GM18870 (cell line): Measurements from ENCODE around the gene CCDC85A.
"Not testable (repeated sequence)": the region's sequence is repeated elsewhere in the genome, so short reads cannot be mapped to it uniquely, and the experiment has no call there.

ENCODE experiments used
- ATAC-seq: cut with Tn5 transposase; IDR thresholded peaks from one replicate; pipeline ENCODE4 v1.9.1; 2021; ENCODE audit warnings: moderate library complexity; ENCODE audit not compliant: unreplicated experiment

CCDC85A gene

DNA sequence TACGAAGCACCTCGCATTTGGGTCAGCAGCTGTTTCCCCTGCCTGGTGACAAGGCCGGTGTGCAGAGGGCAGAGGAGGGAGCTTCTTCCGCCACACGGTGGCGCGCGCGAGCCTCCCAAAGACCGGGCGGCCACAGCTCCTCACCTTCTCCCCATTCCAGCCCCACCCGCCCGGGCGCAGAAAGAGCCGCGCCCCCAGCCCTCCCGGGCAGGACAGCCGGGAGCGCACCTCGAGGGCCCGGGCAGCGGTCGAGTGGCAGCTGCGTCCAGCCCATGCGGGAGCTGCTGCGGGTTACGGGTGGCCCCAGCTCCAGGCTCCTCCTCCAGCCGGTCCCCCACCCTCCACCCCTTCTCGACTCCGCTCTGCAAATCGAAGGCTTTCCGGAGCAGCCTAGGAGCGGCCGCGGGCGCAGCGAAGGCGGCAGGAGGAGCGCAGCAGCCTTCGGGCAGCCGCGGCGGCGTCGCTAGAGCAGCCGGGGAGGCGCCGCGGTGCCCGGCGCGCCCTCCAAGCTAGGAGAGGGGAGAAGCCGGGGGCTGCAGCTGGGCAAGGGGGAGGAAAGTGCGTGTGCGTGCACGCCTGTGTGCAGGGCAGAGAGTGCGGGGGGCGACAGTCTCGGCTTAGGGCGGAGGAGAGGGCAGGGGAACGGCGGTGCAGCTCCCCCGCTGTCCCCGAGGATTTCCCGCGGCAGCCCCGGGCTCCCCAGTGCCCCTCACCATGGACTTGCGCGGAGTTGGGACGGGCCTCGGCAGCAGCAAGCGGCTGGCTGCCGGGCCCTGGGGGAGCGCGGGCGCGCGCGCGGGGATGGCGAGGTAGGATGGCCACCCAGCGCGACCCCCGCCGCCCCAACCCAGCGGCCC lies at the start of gene CCDC85A:
Gene CCDC85A (plus strand): TSS at position 348 of the 857 bp plus-strand sequence. CDS start 635 bp downstream, outside the sequence.
- ATAC-seq: peak; percentile 79

- no peak for ATAC-seq
Observed at GRCh38 chr2:56134861-56135260, 48.9 kb upstream of the CCDC85A start.

DNA sequence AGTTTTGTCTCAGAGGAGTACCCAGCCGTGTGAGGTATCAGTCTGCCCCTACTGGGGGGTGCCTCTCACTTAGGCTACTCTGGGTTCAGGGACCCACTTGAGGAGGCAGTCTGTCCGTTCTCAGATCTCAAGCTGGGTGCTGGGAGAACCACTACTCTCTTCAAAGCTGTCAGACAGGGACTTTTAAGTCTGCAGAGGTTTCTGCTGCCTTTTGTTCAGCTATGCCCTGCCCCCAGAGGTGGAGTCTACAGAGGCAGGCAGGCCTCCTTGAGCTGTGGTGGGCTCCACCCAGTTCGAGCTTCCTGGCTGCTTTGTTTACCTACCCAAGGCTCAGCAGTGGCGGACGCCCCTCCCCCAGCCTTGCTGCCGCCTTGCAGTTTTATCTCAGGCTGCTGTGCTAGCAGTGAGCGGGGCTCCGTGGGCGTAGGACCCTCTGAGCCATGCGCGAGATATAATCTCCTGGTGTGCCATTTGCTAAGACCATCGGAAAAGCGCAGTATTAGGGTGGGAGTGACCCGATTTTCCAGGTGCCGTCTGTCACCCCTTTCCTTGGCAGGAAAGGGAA lies 41.2 kb upstream of the CCDC85A start:
- ATAC-seq: not testable (repeated sequence)

- no peak for ATAC-seq
Observed at GRCh38 chr2:56147907-56148306, 35.9 kb upstream of the CCDC85A start.

DNA sequence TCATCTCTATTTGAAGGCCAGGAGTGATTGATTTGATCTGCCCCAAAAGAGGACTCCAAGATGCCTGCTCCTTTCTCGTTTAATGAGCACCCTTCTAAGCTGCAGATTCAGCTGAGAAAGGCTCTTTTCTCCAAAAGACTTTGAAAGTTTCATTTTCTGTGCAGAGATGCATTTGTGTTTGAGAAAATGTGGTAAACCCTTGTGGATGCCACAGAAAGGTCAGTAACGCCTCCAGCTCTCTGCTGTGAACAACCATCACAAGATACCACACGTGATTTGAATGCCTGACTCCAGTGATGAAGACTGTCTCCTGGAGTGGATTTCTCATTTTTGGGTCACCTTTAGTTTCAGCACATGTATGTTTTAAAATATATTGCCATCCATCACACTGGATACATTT lies 35.0 kb upstream of the CCDC85A start:
- no peak for ATAC-seq

- no peak for ATAC-seq
Observed at GRCh38 chr2:56151841-56152240, 31.9 kb upstream of the CCDC85A start.

DNA sequence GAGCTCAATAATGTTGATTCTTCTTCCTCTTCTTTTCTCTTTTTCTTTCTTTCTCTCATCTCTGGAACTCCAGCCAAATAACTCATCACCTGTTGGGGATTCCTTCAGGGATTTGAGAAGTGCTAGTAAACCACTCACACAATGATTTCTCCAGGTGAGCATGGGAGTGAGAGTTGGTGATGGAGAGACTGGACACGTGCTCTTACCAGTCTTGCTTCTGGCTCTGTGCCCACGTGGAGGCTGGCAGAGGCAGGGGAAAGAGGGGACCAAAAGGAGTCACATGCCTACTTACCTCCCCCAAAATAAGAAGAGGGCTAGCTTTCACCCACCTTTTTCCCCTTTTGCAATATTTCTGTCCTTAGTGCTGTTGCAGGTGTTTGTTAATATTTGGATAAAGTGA lies 28.6 kb upstream of the CCDC85A start:
- no peak for ATAC-seq

- ATAC-seq: not testable (repeated sequence)
Observed at GRCh38 chr2:56159875-56160274, 23.9 kb upstream of the CCDC85A start.

DNA sequence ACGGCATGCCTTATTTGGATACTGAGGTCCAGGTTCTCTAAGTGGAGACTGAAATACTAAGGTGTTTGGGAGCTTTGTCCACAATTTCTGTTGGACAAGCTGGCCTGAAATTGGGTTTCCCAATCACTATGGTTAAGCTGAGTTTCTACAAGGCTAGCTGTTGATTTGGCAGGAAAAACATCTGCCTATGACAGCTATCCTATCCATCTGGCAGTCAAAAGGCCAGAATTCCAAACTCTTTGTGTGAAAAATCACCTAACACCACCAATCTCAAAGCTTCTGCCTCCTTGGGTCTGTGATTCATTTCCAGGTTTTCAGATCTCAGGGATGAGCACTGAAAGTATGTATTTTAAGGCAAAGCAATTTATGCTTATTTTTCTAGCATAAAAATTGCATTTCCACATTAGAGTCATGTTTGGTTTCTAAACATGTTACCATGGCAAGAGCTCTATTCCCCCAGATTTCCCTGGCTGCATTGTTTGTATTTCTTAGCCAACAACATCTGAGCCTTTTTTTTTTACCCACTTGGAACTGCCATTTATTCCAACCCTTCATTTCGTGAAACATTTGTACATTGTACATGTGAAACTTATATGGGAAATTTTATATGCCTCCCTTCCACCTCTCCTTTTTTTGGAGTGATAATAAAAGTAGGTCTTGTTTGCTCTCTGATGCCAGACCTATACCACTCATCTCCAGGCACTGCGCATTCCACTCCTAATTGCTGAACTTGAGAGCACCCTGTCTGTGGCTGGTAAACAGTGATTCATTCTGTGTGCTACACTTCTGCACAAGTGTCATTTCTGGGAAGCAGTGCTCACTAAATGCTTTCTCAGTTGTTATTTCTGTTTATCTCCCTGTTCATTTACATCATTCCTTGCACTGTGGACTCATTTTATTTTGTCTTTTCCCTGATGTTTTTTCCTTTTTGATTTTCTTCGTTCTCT lies 15.9 kb upstream of the CCDC85A start:
- ATAC-seq: no peak

- ATAC-seq: no peak
Observed at GRCh38 chr2:56169521-56169920, 14.3 kb upstream of the CCDC85A start.

DNA sequence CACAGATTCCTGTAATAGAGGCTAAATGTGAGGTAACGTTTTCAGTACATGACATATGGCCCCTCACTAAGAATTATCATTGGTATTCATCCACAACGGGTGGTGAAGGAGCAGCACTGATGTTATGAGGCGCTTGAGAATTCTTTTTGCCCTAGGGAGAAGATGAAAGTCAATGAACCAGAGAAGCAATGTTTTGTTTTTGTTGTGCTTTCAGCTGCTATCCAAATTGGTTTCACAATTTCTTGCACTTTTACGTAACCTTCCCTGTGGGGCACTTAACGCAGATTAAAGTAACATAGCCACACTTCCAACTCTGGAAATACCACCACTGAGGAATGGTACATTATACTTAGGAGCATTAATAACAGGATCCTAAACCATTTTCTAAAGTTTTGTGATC lies 13.3 kb upstream of the CCDC85A start:
- no peak for ATAC-seq

DNA sequence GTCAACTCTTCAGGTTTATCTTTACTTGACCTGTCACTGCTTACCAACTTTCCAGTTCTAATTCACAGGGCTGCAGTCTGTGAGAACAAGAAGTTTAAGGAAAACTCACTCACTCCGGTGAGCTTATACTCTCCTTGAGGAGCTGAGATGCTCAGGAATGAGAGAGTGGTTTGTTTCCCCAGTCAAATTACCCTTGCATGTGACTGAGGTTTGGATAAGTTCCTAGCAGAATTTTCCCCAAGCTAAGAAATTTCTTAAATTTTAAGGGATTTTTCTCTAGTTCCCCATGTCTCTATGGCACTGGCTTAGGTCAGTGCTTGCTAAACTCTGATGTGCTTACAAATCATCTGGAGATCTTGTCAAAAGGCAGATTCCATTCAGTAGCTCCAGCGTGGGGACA lies 12.8 kb upstream of the CCDC85A start:
- no peak for ATAC-seq

DNA sequence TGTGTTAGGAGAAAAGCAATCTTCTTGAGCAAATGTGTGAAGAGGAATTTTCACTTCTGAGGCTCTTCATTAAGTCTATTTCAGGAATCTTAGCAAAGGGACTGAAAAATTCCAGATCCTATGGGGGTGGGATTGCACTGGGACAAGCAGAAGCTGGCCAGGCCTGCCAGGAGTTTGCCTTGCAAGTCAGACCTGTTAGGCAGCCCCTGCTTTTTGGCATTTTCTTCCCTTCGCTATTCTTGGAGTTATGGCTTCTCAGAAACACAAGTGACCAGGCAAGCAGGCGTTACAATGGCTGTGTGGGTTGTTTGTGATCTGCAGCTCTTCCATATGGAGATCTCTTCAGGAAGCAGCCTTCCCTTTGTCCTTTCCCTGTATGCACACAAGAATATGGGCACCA lies 8.0 kb upstream of the CCDC85A start:
- no peak for ATAC-seq

- ATAC-seq: peak; percentile 97
Observed at GRCh38 chr2:56177420-56178220, 6.2 kb upstream of the CCDC85A start.

DNA sequence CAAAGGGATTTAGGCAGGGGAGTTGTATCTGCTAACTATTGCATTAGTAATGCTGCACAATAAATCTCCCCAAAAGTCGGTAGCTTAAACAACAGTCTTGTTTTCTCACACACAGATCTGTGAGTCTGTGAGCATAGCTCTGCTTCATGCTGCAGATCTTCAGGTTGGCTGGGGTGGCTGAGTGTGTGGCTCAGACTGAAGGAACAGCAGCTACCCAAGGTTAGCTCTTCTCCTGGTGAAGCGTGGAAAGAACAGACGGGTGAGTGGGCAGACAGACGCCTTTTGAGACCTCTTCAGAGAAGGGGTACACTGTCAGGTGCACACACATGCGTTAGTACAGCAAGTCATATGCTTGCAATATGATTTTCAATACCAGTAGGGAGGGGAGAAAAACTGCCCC lies 3.9 kb upstream of the CCDC85A start:
- ATAC-seq: no peak

GRCh38 chr2:56182420-56182819 lies 1.4 kb upstream of the CCDC85A start:
- ATAC-seq: no peak

DNA sequence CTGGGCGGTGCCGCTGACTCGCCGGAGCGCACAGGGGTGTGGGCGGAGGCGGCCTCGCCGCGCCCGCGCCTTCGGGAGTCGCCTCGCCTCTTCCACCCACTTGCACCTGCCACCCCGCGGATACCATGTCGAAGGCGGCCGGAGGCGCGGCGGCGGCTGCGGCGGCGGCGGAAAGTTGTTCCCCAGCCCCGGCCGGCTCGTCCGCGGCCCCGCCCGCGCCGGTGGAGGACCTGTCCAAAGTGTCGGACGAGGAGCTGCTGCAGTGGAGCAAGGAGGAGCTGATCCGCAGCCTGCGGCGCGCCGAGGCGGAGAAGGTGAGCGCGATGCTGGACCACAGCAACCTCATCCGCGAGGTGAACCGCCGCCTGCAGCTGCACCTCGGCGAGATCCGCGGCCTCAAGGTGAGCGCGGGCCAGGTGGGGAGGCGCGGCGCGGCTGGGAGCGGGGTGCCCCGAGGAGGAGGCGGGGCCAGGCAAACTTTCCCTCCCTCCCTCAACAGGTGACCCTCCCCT lies 766 bp downstream of the CCDC85A start:
- ATAC-seq: no peak

DNA sequence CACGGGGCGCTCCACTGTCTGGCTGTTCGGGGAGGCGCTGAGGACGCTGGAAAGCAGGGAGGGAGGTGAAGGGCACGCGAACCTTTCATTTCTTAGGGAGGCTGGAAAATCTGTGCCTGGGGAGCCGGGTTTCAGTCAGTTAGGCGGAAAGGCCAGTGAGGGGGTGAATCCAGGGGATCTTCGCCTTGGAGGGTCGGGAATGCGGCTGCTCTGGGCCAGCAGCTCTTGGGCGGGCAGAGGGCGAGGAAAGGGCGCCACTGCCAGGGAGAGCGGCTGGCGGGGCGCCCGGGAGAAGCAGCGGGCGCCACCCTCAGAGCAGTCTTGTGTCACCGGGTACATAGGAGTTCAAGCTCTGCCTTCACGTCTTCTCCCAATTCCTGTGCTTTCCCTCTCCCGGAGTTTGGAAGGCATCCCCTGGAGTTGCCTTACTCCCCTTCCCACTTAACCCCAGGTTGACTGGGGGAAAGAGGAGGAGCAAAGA lies 1.4 kb downstream of the CCDC85A start:
- ATAC-seq: no peak

GRCh38 chr2:56185582-56186046 lies 1.8 kb downstream of the CCDC85A start:
- no peak for ATAC-seq

- ATAC-seq: no peak
Observed at GRCh38 chr2:56191617-56192016, 7.8 kb downstream of the CCDC85A start.
